Hepatocyte (in vitro differentiated cells): ENCODE measurements around the gene APBB2.

Experiments used
- EZH2 ChIP-seq: fragments of 200-600 bp; sonication (generic); IDR thresholded peaks from 2 replicates; pipeline ENCODE4 v1.6.1; 2016; ENCODE audit warnings: antibody characterized with exemption, mild to moderate bottlenecking, borderline replicate concordance
- EZH2phosphoT487 ChIP-seq: fragments of 200-600 bp; sonication (generic); IDR thresholded peaks from one replicate; pipeline ENCODE4 v1.6.1; 2018; ENCODE audit warnings: antibody characterized with exemption, mild to moderate bottlenecking, low read depth, moderate library complexity; ENCODE audit not compliant: unreplicated experiment, severe bottlenecking
- TF ChIP-seq, protein P1 (sequence below): fragments of 200-600 bp; sonication (generic); IDR thresholded peaks from 2 replicates; pipeline ENCODE4 v1.5.1; 2016; ENCODE audit warnings: antibody characterized with exemption, mild to moderate bottlenecking; ENCODE audit not compliant: poor library complexity

DNA sequence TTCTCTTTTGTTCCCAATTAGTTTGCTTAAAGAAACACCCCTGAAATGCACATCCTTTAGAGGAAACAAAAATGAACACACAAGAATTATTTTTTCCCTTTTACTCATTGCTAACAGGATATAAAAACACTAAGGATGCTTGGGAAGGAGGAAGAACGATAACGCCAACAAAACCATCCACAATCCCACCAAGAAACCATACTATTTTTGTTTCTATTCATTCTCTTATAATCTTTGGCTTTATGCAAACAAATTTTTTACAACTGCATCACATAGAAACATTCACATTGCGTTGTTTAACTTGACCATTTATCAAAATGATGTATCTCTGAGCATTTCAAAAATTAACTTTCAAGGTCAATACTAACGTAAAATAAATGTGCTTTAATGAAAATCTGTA lies 12.0 kb downstream of the APBB2 start:
- TF ChIP-seq, protein P1, sequence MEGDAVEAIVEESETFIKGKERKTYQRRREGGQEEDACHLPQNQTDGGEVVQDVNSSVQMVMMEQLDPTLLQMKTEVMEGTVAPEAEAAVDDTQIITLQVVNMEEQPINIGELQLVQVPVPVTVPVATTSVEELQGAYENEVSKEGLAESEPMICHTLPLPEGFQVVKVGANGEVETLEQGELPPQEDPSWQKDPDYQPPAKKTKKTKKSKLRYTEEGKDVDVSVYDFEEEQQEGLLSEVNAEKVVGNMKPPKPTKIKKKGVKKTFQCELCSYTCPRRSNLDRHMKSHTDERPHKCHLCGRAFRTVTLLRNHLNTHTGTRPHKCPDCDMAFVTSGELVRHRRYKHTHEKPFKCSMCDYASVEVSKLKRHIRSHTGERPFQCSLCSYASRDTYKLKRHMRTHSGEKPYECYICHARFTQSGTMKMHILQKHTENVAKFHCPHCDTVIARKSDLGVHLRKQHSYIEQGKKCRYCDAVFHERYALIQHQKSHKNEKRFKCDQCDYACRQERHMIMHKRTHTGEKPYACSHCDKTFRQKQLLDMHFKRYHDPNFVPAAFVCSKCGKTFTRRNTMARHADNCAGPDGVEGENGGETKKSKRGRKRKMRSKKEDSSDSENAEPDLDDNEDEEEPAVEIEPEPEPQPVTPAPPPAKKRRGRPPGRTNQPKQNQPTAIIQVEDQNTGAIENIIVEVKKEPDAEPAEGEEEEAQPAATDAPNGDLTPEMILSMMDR = no peak
- TF ChIP-seq EZH2phosphoT487 (no peak), EZH2 (no peak)
